H7 (cell line): ENCODE measurements around the gene MLH3. TPM values are rescaled to one million over a fixed set of nuclear protein-coding genes. Genes with fewer than 3 reads are reported as not detected.

Source experiments
- DNase-seq: peaks from one replicate; pipeline ENCODE4 v3.0.0; 2012
- H3K27me3 ChIP-seq: 2 replicates; pipeline ENCODE4 v1.6.0; 2011; ENCODE audit warnings: mild to moderate bottlenecking, low read length; ENCODE audit not compliant: control insufficient read depth, insufficient read depth
- H3K36me3 ChIP-seq: replicated peaks from 2 replicates; pipeline ENCODE4 v1.5.1; 2011; ENCODE audit warnings: low read length; ENCODE audit not compliant: control insufficient read depth, insufficient read depth
- H3K4me3 ChIP-seq: 2 replicates; pipeline ENCODE4 v1.5.1; 2011; ENCODE audit warnings: low read depth, mild to moderate bottlenecking, control low read depth, low read length, moderate library complexity; ENCODE audit not compliant: insufficient read depth
- total RNA-seq: library from RNA; depleted of rRNA; stranded (reverse); fragments of >200 nt; shearing (Covaris generic); gene quantifications from 2 replicates; pipeline ENCODE4 v1.2.3, GENCODE V29; 2014

Gene MLH3
- total RNA-seq, 1 experiment from 2014 or later, result 13.2 TPM

GRCh38 chr14:75053396-75054291 is 2.4 kb upstream of the MLH3 start:
- DNase-seq, result no peak
- Histone ChIP-seq H3K4me3 (no peak overlapping the region), H3K36me3 (no peaks in the 10 kb centered on the region), H3K27me3 (no peaks in the 10 kb centered on the region)

DNA sequence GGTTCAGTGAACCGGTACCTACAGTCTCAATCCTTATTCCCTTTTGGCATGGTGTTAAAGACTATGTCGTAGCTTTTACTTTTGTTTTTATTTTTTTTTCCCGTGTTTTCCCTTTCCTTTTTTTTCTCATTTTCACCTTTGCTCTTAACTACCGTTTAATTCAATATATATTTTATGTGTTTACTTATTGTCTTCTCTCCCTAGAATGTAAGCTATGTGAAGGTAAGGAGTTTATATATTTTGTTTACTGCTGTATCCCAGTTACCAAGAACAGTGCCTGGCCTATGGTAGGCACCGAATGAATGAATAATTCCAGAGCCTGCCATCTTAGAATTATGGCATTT is 261 bp upstream of the MLH3 start:
- Histone ChIP-seq H3K27me3 (no peaks in the 10 kb centered on the region), H3K36me3 (no peaks in the 10 kb centered on the region), H3K4me3 (no peak overlapping the region)
- DNase-seq, result no peak

- no peaks in the 10 kb centered on the region for H3K36me3 ChIP-seq
- H3K27me3 ChIP-seq, result no peaks in the 10 kb centered on the region
- no peak for DNase-seq
- no peak overlapping the region for H3K4me3 ChIP-seq
These were observed 1.5 kb downstream of the MLH3 start for GRCh38 chr14:75049731-75050201.

DNA sequence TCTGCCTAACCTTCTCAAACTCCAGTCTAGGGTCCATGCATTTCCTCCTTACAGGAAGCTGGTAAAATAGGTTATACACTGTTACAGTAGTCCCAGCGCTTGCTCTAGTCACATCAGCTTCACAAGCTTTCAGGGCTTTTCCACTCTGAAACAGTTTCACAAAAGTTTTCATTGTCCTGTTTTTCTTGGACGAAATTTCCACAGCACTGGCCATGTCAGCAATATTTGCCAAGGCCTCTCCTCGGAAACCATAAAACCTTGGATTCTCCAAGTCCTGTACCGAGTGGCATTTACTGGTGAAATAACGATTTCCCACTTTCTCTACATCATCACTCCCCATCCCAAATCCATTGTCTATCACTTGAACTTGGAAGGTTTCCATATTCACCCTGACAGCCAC is 2.1 kb downstream of the MLH3 start:
- Histone ChIP-seq H3K27me3 (no peaks in the 10 kb centered on the region), H3K36me3 (no peaks in the 10 kb centered on the region), H3K4me3 (no peak overlapping the region)
- DNase-seq, result no peak

GRCh38 chr14:75048101-75048500 is 3.2 kb downstream of the MLH3 start:
- no peak overlapping the region for H3K4me3 ChIP-seq
- H3K36me3 ChIP-seq, result no peaks in the 10 kb centered on the region
- no peak for DNase-seq
- H3K27me3 ChIP-seq, result no peaks in the 10 kb centered on the region

DNA sequence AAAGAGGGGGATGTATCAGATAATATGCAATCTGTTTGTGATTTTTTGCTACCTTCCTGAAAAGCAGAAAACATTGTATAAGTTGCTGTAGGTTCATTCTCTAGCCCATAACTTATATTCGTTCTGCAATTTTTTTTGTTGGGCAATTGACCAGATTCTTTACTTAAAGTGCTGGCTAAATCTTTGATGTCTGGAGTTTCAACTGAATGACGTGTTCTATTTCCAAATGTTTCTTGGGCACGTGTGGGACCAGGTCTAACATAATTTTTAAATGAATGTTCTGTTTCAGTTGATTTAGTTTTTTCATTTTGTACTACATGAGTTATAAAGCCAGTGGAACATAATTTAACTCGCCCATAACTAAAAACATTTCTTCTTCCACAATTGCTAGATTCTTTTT is 3.8 kb downstream of the MLH3 start:
- no peaks in the 10 kb centered on the region for H3K27me3 ChIP-seq
- no peaks in the 10 kb centered on the region for H3K36me3 ChIP-seq
- no peak for DNase-seq
- H3K4me3 ChIP-seq, result no peak overlapping the region

DNA sequence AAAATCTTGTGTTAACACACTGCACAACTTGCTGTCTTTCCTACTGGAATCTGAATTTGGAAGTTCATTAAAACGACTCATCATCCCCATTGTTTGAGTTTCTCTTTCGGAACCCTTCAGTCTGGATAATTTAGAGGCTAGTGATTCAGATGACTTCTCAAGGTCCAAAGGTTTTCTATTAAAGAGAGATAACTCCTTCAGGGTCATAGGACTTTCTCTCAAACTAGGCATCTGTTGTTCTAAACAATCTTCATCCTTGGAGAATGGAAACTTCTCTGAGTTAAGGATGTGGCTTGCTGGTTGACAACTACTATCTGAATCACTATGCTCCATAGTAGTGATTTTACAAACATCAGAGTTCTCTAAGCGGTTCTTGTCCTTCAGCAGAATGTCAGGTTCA is 4.4 kb downstream of the MLH3 start:
- H3K4me3 ChIP-seq, result no peak overlapping the region
- DNase-seq, result no peak
- no peaks in the 10 kb centered on the region; the same call in 1 of the 2 replicates for H3K36me3 ChIP-seq
- no peaks in the 10 kb centered on the region for H3K27me3 ChIP-seq

DNA sequence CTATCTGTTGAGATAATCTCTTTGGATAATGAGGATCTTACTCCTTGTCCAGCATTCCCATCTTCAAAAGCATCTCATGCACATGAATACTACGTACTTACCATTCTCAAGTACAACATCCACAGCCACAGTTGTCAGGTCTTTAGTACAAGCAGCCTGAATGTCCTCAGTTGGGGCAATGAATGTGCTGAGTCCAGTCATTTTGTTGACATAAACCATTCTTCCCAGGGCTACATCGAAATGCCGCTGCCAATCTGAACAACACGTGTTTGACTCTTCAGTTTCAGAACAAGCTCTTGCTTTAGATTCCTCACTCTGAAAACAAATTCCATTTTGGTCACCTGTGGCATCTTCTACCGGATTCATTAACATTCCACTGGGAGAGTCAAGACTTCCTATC is 5.0 kb downstream of the MLH3 start:
- no peak for DNase-seq
- no peaks in the 10 kb centered on the region for H3K27me3 ChIP-seq
- H3K36me3 ChIP-seq, result no peaks in the 10 kb centered on the region; the same call in 1 of the 2 replicates
- no peak overlapping the region for H3K4me3 ChIP-seq

- DNase-seq, result no peak
- H3K36me3 ChIP-seq, result no peaks in the 10 kb centered on the region; the same call in 1 of the 2 replicates
- no peak overlapping the region for H3K4me3 ChIP-seq
- no peaks in the 10 kb centered on the region for H3K27me3 ChIP-seq
These were observed 6.5 kb downstream of the MLH3 start for GRCh38 chr14:75044752-75045151.

- DNase-seq, result no peak
- H3K27me3 ChIP-seq, result no peaks in the 10 kb centered on the region
- H3K36me3 ChIP-seq, result peaks cover 1% of the 10 kb centered on the region
- no peak overlapping the region for H3K4me3 ChIP-seq
These were observed 6.9 kb downstream of the MLH3 start for GRCh38 chr14:75044322-75044721.

DNA sequence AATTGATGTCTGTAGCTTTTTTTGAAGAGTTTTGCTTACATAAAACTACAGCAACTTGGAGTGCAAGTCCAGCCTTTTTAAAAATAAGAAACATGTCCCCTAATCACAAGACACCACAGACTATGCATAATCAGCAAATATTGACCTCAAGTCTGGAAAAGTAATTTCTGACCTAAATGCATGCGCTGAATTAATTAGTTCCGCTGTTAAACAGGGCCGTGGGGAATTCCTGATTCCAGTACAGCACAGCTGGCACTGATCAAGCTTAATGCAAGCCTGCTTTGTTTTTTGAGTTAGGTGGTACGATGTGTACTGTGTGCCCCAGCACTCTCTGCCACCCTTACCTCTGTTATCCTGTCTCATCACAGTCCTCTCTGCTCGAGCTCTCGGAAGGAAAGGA is 9.2 kb downstream of the MLH3 start:
- Histone ChIP-seq H3K4me3 (no peak overlapping the region), H3K27me3 (no peaks in the 10 kb centered on the region), H3K36me3 (peaks cover 3% of the 10 kb centered on the region)
- DNase-seq, result no peak

DNA sequence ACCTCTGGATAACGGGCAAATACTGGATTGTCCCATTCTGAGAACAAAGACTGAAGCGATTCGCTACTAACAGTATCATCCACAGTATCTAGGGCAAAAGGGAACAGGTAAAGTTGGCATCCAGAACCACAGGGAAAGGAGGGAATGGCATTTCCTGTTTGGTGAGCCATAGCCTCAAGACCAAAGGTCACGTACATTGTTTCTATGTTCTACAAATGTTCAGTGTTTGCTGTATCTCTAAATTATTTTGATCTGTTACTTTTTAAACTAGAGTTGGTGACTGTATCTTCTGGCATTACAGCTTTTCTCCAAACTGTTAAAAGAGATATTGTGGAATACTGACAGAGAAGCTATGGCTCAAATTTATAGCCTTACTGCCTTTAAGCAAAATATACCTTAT is 9.7 kb downstream of the MLH3 start:
- peaks cover 4% of the 10 kb centered on the region for H3K36me3 ChIP-seq
- H3K27me3 ChIP-seq, result no peaks in the 10 kb centered on the region
- DNase-seq, result no peak
- no peak overlapping the region for H3K4me3 ChIP-seq

DNA sequence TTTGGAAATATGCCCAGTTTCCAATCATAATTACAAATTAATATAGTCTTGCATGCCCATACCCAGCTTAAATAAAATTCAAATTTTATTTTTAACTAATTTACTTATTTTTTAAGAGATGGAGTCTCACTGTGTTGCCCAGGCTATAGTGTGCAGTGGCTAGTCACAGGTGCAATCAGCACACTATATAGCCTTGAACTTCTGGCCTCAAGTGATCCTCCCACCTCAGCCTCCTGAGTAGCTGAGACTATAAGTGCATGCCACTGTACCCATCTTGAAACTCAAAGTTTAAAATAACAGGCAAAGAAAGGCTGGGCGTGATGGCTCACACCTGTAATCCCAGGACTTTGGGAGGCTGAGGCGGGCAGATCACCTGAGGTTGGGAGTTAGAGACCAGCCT is 10.3 kb downstream of the MLH3 start:
- H3K36me3 ChIP-seq, result peaks cover 4% of the 10 kb centered on the region
- DNase-seq, result no peak
- no peaks in the 10 kb centered on the region for H3K27me3 ChIP-seq
- no peak overlapping the region for H3K4me3 ChIP-seq

DNA sequence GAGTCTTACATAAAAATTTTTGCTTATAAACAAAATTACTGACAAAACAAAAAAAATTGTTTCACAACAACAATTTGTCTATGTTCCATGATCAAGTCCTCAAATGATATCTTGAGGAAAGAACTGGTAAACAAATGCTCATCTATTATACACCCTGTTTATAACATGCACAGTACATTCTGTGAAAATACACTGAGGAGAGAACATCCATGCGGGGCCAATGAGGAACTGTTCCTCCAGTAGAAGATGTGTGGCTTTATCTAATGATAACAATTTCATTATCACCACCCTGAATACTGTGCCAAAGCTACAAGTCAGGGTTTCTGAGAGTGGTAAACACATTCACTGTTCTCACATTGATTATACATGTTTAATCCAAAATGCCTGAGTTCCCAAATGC is 10.8 kb downstream of the MLH3 start:
- DNase-seq, result no peak
- no peak overlapping the region for H3K4me3 ChIP-seq

DNA sequence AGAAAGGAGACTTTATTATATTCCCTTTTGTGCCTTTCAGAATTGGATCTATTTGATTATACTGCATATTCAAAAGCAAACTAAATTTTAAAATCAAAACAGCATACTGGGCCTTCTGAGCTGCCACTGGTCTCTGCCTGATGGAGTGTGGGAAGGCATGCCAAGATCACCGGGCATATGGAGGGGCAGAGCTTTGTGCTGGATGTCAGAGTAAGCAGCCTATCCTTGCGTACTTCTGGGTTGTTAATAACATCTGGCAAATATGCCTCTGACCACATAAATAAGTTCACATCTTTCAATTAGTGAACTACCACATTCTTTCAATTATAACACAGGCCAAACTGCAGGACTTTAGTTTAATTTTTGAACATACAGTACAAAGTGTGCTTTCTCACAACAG is 18.3 kb downstream of the MLH3 start:
- no peaks in the 10 kb centered on the region for H3K27me3 ChIP-seq
- H3K36me3 ChIP-seq, result peaks cover 5% of the 10 kb centered on the region
- H3K4me3 ChIP-seq, result no peak overlapping the region
- no peak for DNase-seq

More for the DNA sequence above, 10.8 kb downstream of the MLH3 start:
- Histone ChIP-seq H3K36me3 (peaks cover 4% of the 10 kb centered on the region), H3K27me3 (no peaks in the 10 kb centered on the region)
